CD14-positive monocyte (primary cell): ENCODE data around the gene RAC3. TPM values are rescaled to one million over a fixed set of nuclear protein-coding genes. Genes with fewer than 3 reads are reported as not detected.

Source experiments
- DNase-seq, 3 donors: peaks; one replicate each; pipeline ENCODE4 v3.0.0-alpha.2; 2011 to 2022
- H2AFZ ChIP-seq: 2 replicates; pipeline ENCODE4 v1.6.0; 2012; ENCODE audit warnings: mild to moderate bottlenecking, low read depth, low read length, inconsistent platforms; ENCODE audit not compliant: insufficient read depth, poor library complexity, severe bottlenecking
- H3K27ac ChIP-seq, 2 donors: 1 replicate in 1 of 2; 2 replicates in 1 of 2; pipeline ENCODE4 v1.5.1; 2012 to 2013; ENCODE audit warnings: low read length in 2 of 2, control low read depth in 1 of 2, inconsistent platforms in 1 of 2, low read depth in 1 of 2, mild to moderate bottlenecking in 1 of 2
- H3K27me3 ChIP-seq, 2 donors: one replicate each; pipeline versions ENCODE4 v1.6.0 to v1.6.1; 2011 to 2013; ENCODE audit warnings: low read length in 2 of 2; ENCODE audit not compliant: control insufficient read depth in 2 of 2, insufficient read depth in 2 of 2
- H3K36me3 ChIP-seq, 2 donors: replicated peaks in 1 of 2; 1 replicate in 1 of 2; 2 replicates in 1 of 2; pipeline versions ENCODE4 v1.5.1 to v1.6.1; 2012 to 2013; ENCODE audit warnings: low read length in 2 of 2, control low read depth in 1 of 2, inconsistent platforms in 1 of 2, mild to moderate bottlenecking in 1 of 2; ENCODE audit not compliant: insufficient read depth in 2 of 2, control insufficient read depth in 1 of 2
- H3K4me1 ChIP-seq, 2 donors: 1 replicate in 1 of 2; 2 replicates in 1 of 2; pipeline versions ENCODE4 v1.5.1 to v1.6.1; 2012 to 2013; ENCODE audit warnings: low read length in 2 of 2, control low read depth in 1 of 2, inconsistent platforms in 1 of 2, mild to moderate bottlenecking in 1 of 2, moderate library complexity in 1 of 2; ENCODE audit not compliant: insufficient read depth in 2 of 2, control insufficient read depth in 1 of 2
- H3K4me2 ChIP-seq: replicated peaks from 2 replicates; pipeline ENCODE3; 2012; ENCODE audit warnings: low read length, moderate library complexity, mild to moderate bottlenecking; ENCODE audit not compliant: poor library complexity, severe bottlenecking; ENCODE audit errors: extremely low read depth
- H3K4me3 ChIP-seq, 3 experiments: fragments of 200-600 bp in 1 of 3; sonication (generic) in 1 of 3; replicated peaks in 1 of 3; 1 replicate in 2 of 3; 2 replicates in 1 of 3; pipeline ENCODE4 v1.5.1; 2011 to 2013; ENCODE audit warnings: low read length in 3 of 3, mild to moderate bottlenecking in 3 of 3, control low read depth in 2 of 3, low read depth in 2 of 3, inconsistent platforms in 1 of 3, moderate library complexity in 1 of 3
- H3K79me2 ChIP-seq: 2 replicates; pipeline ENCODE4 v1.6.0; 2012; ENCODE audit warnings: mild to moderate bottlenecking, control low read depth, inconsistent platforms, low read length, moderate library complexity; ENCODE audit not compliant: insufficient read depth
- H3K9ac ChIP-seq: 2 replicates; pipeline ENCODE4 v1.6.0; 2017; ENCODE audit warnings: low read length, mild to moderate bottlenecking; ENCODE audit not compliant: insufficient read depth, poor library complexity, severe bottlenecking
- H3K9me3 ChIP-seq, 2 donors: replicated peaks in 1 of 2; 1 replicate in 1 of 2; 2 replicates in 1 of 2; pipeline versions ENCODE4 v1.5.1 to v1.6.1; 2012 to 2013; ENCODE audit warnings: low read length in 2 of 2, control low read depth in 1 of 2; ENCODE audit not compliant: control insufficient read depth in 1 of 2, insufficient read depth in 1 of 2
- H4K20me1 ChIP-seq: 2 replicates; pipeline ENCODE4 v1.6.0; 2012; ENCODE audit warnings: mild to moderate bottlenecking, low read length, control low read depth, moderate library complexity; ENCODE audit not compliant: insufficient read depth
- H3K27ac Mint-ChIP-seq, 7 donors: one replicate each; pipeline ENCODE4 v1.8.0; 2020; ENCODE audit warnings: mild to moderate bottlenecking in 7 of 7, mixed read lengths in 7 of 7, moderate library complexity in 6 of 7, inconsistent platforms in 2 of 7
- H3K27me3 Mint-ChIP-seq, 3 donors: one replicate each; pipeline ENCODE4 v1.8.0; 2021 to 2022; ENCODE audit warnings: low read depth in 3 of 3, mild to moderate bottlenecking in 3 of 3, mixed read lengths in 3 of 3, moderate library complexity in 3 of 3, inconsistent platforms in 1 of 3
- H3K36me3 Mint-ChIP-seq, 2 donors: one replicate each; pipeline ENCODE4 v1.8.0; 2020; ENCODE audit warnings: mixed read lengths in 2 of 2, inconsistent platforms in 1 of 2, mild to moderate bottlenecking in 1 of 2
- H3K4me1 Mint-ChIP-seq: one replicate; pipeline ENCODE4 v1.8.0; 2020; ENCODE audit warnings: mild to moderate bottlenecking, mixed read lengths
- H3K4me3 Mint-ChIP-seq, 2 donors: one replicate each; pipeline ENCODE4 v1.8.0; 2020; ENCODE audit warnings: mild to moderate bottlenecking in 2 of 2, mixed read lengths in 2 of 2, moderate library complexity in 1 of 2
- H3K9me3 Mint-ChIP-seq, 7 donors: one replicate each; pipeline ENCODE4 v1.8.0; 2020 to 2022; ENCODE audit warnings: mixed read lengths in 7 of 7, mild to moderate bottlenecking in 6 of 7, moderate library complexity in 6 of 7, inconsistent platforms in 2 of 7
- CTCF ChIP-seq: fragments of 200-600 bp; IDR thresholded peaks from one replicate; pipeline ENCODE4 v1.8.0; 2022; ENCODE audit warnings: antibody characterized with exemption, mild to moderate bottlenecking
- WGBS: methylation state at CpG from one replicate; pipeline ENCODE4 v1.1.5; 2013; ENCODE audit warnings: missing lambda C conversion rate; ENCODE audit not compliant: insufficient coverage; 5-methylcytosine and 5-hydroxymethylcytosine counted together
- intact Hi-C, 2 donors: fragments of 100-400 bp; cut with micrococcal nuclease; formaldehyde crosslinking; loops; one replicate each; pipeline versions ENCODE4 v1.15.0 to v1.15.1; 2023
- polyA plus RNA-seq, 3 donors: library from polyadenylated mRNA; depleted of rRNA in 1 of 3; unstranded in 2 of 3; stranded (reverse) in 1 of 3; fragments of 300-500 nt in 2 of 3; fragments of >200 nt in 1 of 3; fragmentation: Illumina TruSeq in 2 of 3; gene quantifications; 1 replicate in 2 of 3; 2 replicates in 1 of 3; pipeline ENCODE4 v1.2.3, GENCODE V29; 2012 to 2021

Gene RAC3
- polyA plus RNA-seq, 3 donors = 1.8 TPM; not detected in 2

GRCh38 chr17:82024859-82025258 is 6.6 kb upstream of the RAC3 start:
- H3K4me3 ChIP-seq = no peak overlapping the region
- H3K4me2 ChIP-seq = no peak overlapping the region
- no peaks in the 10 kb centered on the region for H3K27me3 ChIP-seq
- intact Hi-C loops = loop anchor here in 1 of 2 donors (5.0 to 10.0 kb wide), 2 partner anchors 48 to 300 kb away; partner anchors contain the start of gene ASPSCR1
- no peak overlapping the region for H3K27ac Mint-ChIP-seq
- no peaks in the 10 kb centered on the region for H3K9me3 Mint-ChIP-seq
- H2AFZ ChIP-seq = no peak overlapping the region
- TF ChIP-seq CTCF = no peak
- no peak overlapping the region for H3K27ac ChIP-seq
- no peak overlapping the region for H3K9ac ChIP-seq
- H3K36me3 ChIP-seq = peaks cover 0 to 4% of the 10 kb centered on the region in 2 donors
- H3K9me3 ChIP-seq = no peaks in the 10 kb centered on the region
- peaks cover 12 to 34% of the 10 kb centered on the region in 2 donors for H3K36me3 Mint-ChIP-seq
- peaks cover 36% of the 10 kb centered on the region for H3K4me1 Mint-ChIP-seq
- H4K20me1 ChIP-seq = peaks cover 27% of the 10 kb centered on the region
- peaks cover 33% of the 10 kb centered on the region for H3K79me2 ChIP-seq
- 95% methylated on average over 12 of the region's 17 CpGs for WGBS
- peaks cover 3 to 4% (median 3%) of the 10 kb centered on the region in 3 donors for H3K27me3 Mint-ChIP-seq
- no peak overlapping the region for H3K4me3 Mint-ChIP-seq
- peaks cover 28 to 42% of the 10 kb centered on the region in 2 donors for H3K4me1 ChIP-seq
- no peak for DNase-seq

DNA sequence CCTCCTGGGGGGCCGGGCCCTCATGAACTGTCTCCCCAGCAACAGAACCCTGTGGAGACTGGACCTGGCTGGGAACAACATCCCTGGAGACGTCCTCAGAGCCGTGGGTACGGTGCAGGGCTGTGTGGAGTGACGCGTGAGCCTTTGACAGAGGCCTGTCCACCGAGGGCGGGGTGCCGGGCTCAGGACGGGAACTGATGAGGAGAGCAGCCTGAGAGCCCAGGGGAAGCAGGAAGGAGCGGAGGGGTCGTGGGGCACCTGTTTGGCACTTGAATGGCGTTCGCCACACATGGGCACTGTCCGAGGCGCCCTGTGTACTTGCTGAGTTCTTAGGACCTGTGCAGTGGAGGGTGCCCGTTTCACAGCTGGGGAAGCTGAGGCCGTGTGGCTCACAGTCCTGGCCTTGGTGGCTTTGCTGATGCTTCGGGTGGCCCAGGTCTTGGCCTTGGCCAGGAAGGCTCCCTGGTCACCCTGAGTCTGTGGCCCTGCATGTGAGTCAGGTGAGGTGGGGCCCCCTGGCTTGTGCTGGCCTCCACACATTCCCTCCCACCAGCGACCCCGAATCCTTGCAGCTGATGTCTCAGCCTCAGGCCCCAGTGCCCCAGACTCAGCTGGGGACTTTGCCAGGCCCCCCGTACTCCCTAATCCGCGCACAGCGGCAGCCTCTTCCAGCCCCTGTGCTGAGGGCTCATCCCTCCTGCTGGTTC is 5.9 kb upstream of the RAC3 start:
- no peaks in the 10 kb centered on the region for H3K9me3 Mint-ChIP-seq
- no peak overlapping the region for H3K4me3 Mint-ChIP-seq
- no peak overlapping the region for H3K27ac Mint-ChIP-seq
- Histone ChIP-seq H3K4me1 (peaks cover 34 to 49% of the 10 kb centered on the region in 2 donors), H4K20me1 (peaks cover 24% of the 10 kb centered on the region), H3K9ac (no peak overlapping the region), H3K4me3 (no peak overlapping the region), H3K4me2 (no peak overlapping the region), H2AFZ (no peak overlapping the region), H3K9me3 (no peaks in the 10 kb centered on the region), H3K27me3 (no peaks in the 10 kb centered on the region), H3K36me3 (peaks cover 0 to 4% of the 10 kb centered on the region in 2 donors), H3K79me2 (peaks cover 26% of the 10 kb centered on the region), H3K27ac (no peak overlapping the region)
- peaks cover 3 to 5% (median 4%) of the 10 kb centered on the region in 3 donors for H3K27me3 Mint-ChIP-seq
- H3K4me1 Mint-ChIP-seq = peaks cover 36% of the 10 kb centered on the region
- H3K36me3 Mint-ChIP-seq = peaks cover 12 to 34% of the 10 kb centered on the region in 2 donors
- 96% methylated on average over 23 of the region's 25 CpGs for WGBS
- intact Hi-C loops = loop anchor here in 1 of 2 donors (10.0 kb wide), 1 partner anchor 299 kb away; no protein-coding TSS in a partner anchor
- no peak for DNase-seq
- TF ChIP-seq CTCF = no peak
